Upper lobe of left lung (tissue), 6 donors: ENCODE data around the gene ARHGAP10. TPM values are rescaled to one million over a fixed set of nuclear protein-coding genes. Genes with fewer than 3 reads are reported as not detected.

ENCODE experiments used
- ATAC-seq, 2 donors: fragments of 200-7000 bp; cut with Tn5 transposase; one replicate each; pipeline ENCODE4 v1.9.1; 2022; ENCODE audit warnings: mild to moderate bottlenecking in 2 of 2, moderate library complexity in 2 of 2; ENCODE audit not compliant: low FRiP score in 2 of 2
- DNase-seq, 2 donors: peaks; one replicate each; pipeline ENCODE4 v3.0.0-alpha.2; 2019 to 2020
- H3K27ac ChIP-seq, 4 donors: fragments of 200-600 bp; sonication (generic); one replicate each; pipeline ENCODE4 v1.5.1; 2016 to 2019
- H3K27me3 ChIP-seq, 4 donors: fragments of 200-600 bp; sonication (generic); one replicate each; pipeline ENCODE4 v1.5.1; 2017 to 2019
- H3K36me3 ChIP-seq, 4 donors: fragments of 200-600 bp; sonication (generic); one replicate each; pipeline ENCODE4 v1.5.1; 2016 to 2019
- H3K4me1 ChIP-seq, 4 donors: fragments of 200-600 bp; sonication (generic); one replicate each; pipeline ENCODE4 v1.5.1; 2018 to 2019
- H3K4me3 ChIP-seq, 4 donors: fragments of 200-600 bp; sonication (generic); one replicate each; pipeline ENCODE4 v1.5.1; 2017 to 2019; ENCODE audit warnings: mild to moderate bottlenecking in 2 of 4, moderate library complexity in 1 of 4
- H3K9me3 ChIP-seq, 4 donors: fragments of 200-600 bp; sonication (generic); one replicate each; pipeline ENCODE4 v1.5.1; 2018 to 2019
- EP300 ChIP-seq, 4 donors: sonication (generic); formaldehyde crosslinking; IDR thresholded peaks; one replicate each; pipeline ENCODE4 v1.5.1; 2017; ENCODE audit warnings: antibody characterized with exemption in 4 of 4, control low read depth in 2 of 4
- POLR2A ChIP-seq, 4 donors: fragments of 450-650 bp; IDR thresholded peaks; one replicate each; pipeline ENCODE4 v1.5.1; 2016 to 2017; ENCODE audit warnings: antibody characterized with exemption in 4 of 4, mild to moderate bottlenecking in 2 of 4
- POLR2AphosphoS5 ChIP-seq, 2 donors: sonication (generic); formaldehyde crosslinking; IDR thresholded peaks; one replicate each; pipeline ENCODE4 v1.5.1; 2017; ENCODE audit warnings: antibody characterized with exemption in 2 of 2
- WGBS, 2 donors: methylation state at CpG; one replicate each; pipeline ENCODE4 v1.1.5; 2017 to 2018; 5-methylcytosine and 5-hydroxymethylcytosine counted together
- total RNA-seq, 6 donors: library from RNA; depleted of rRNA in 4 of 6; stranded (reverse); fragments of >200 nt in 4 of 6; gene quantifications; one replicate each; pipeline versions ENCODE4 v1.1.0 to v1.2.1, GENCODE V29; 2016 to 2021
- TF ChIP-seq, protein P1 (sequence below), 6 experiments: fragments of 450-650 bp in 4 of 6; fragments of 200-600 bp in 2 of 6; sonication (generic) in 2 of 6; IDR thresholded peaks; one replicate each; pipeline ENCODE4 v1.5.1; 2016 to 2019; ENCODE audit warnings: antibody characterized with exemption in 6 of 6
- donor health status: DM: no; HTN: no; CAD: no; lungs with moderate emphysema.
- donor health status: DM: no; HTN: yes; CAD: no; lungs with severe emphysema.

The ARHGAP10 gene
- total RNA-seq, 6 donors from 2014 or later = 25.9 to 47.1 (median 29.5) TPM

- no peak overlapping the region for H3K27ac ChIP-seq
- WGBS, 2 donors = 67 to 68% methylated on average over 3 of the region's 3 CpGs
- ATAC-seq (no peak), DNase-seq (no peak)
- H3K36me3 ChIP-seq = no peaks in the 10 kb centered on the region
- H3K4me3 ChIP-seq = no peak overlapping the region
- no peaks in the 10 kb centered on the region for H3K9me3 ChIP-seq
- TF ChIP-seq POLR2A (IDR thresholded peaks at IDR 0.05) (no peak), POLR2AphosphoS5 (IDR thresholded peaks at IDR 0.05) (no peak), EP300 (IDR thresholded peaks at IDR 0.05) (no peak)
- TF ChIP-seq, protein P1, sequence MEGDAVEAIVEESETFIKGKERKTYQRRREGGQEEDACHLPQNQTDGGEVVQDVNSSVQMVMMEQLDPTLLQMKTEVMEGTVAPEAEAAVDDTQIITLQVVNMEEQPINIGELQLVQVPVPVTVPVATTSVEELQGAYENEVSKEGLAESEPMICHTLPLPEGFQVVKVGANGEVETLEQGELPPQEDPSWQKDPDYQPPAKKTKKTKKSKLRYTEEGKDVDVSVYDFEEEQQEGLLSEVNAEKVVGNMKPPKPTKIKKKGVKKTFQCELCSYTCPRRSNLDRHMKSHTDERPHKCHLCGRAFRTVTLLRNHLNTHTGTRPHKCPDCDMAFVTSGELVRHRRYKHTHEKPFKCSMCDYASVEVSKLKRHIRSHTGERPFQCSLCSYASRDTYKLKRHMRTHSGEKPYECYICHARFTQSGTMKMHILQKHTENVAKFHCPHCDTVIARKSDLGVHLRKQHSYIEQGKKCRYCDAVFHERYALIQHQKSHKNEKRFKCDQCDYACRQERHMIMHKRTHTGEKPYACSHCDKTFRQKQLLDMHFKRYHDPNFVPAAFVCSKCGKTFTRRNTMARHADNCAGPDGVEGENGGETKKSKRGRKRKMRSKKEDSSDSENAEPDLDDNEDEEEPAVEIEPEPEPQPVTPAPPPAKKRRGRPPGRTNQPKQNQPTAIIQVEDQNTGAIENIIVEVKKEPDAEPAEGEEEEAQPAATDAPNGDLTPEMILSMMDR (IDR thresholded peaks at IDR 0.05) = no peak
- peaks cover 0 to 7% (median 0%) of the 10 kb centered on the region in 4 donors for H3K4me1 ChIP-seq
- H3K27me3 ChIP-seq = no peaks in the 10 kb centered on the region
Observed at GRCh38 chr4:147863111-147863747, 131.3 kb downstream of the ARHGAP10 start.

- DNase-seq (peak in 1 of 2 donors; percentile 57), ATAC-seq (no peak)
- Histone ChIP-seq H3K36me3 (peaks cover 0 to 2% (median 0%) of the 10 kb centered on the region in 4 donors), H3K4me3 (no peak overlapping the region), H3K27me3 (no peaks in the 10 kb centered on the region), H3K27ac (no peak overlapping the region), H3K9me3 (no peaks in the 10 kb centered on the region), H3K4me1 (peaks cover 0 to 7% (median 0%) of the 10 kb centered on the region in 4 donors)
- TF ChIP-seq POLR2A (IDR thresholded peaks at IDR 0.05) (no peak), EP300 (IDR thresholded peaks at IDR 0.05) (no peak), POLR2AphosphoS5 (IDR thresholded peaks at IDR 0.05) (no peak)
- TF ChIP-seq, protein P1 (IDR thresholded peaks at IDR 0.05) = no peak
- 86% methylated on average over 10 of the region's 10 CpGs for WGBS, 2 donors
Observed at GRCh38 chr4:147863808-147864472, 132.1 kb downstream of the ARHGAP10 start.

GRCh38 chr4:147864607-147865006, 132.7 kb downstream of the ARHGAP10 start:
- Histone ChIP-seq H3K9me3 (no peaks in the 10 kb centered on the region), H3K36me3 (peaks cover 0 to 4% (median 0%) of the 10 kb centered on the region in 4 donors), H3K4me1 (peaks cover 0 to 7% (median 0%) of the 10 kb centered on the region in 4 donors), H3K4me3 (no peak overlapping the region), H3K27ac (no peak overlapping the region), H3K27me3 (no peaks in the 10 kb centered on the region)
- no peak for TF ChIP-seq EP300 (IDR thresholded peaks at IDR 0.05)
- TF ChIP-seq POLR2AphosphoS5 (IDR thresholded peaks at IDR 0.05) = no peak
- TF ChIP-seq POLR2A (IDR thresholded peaks at IDR 0.05) = no peak
- TF ChIP-seq, protein P1 (IDR thresholded peaks at IDR 0.05) = no peak
- ATAC-seq = no peak
- DNase-seq = no peak
- WGBS, 2 donors = 55 to 58% methylated on average over 5 of the region's 5 CpGs

GRCh38 chr4:147865926-147866325, 134.0 kb downstream of the ARHGAP10 start:
- Histone ChIP-seq H3K9me3 (no peaks in the 10 kb centered on the region), H3K27me3 (no peaks in the 10 kb centered on the region), H3K4me1 (peaks cover 0 to 7% (median 0%) of the 10 kb centered on the region in 4 donors), H3K4me3 (no peak overlapping the region), H3K27ac (no peak overlapping the region), H3K36me3 (peaks cover 0 to 4% (median 0%) of the 10 kb centered on the region in 4 donors)
- DNase-seq (no peak), ATAC-seq (no peak)
- no peak for TF ChIP-seq POLR2A (IDR thresholded peaks at IDR 0.05)
- TF ChIP-seq EP300 (IDR thresholded peaks at IDR 0.05) = no peak
- no peak for TF ChIP-seq POLR2AphosphoS5 (IDR thresholded peaks at IDR 0.05)
- TF ChIP-seq, protein P1 (IDR thresholded peaks at IDR 0.05) = no peak
- 75 to 85% methylated on average over 3 of the region's 3 CpGs for WGBS, 2 donors
